LNCaP clone FGC (cell line): ENCODE measurements around the gene UBE2E2.
A peak's percentile ranks its signal among the peaks of the same experiment; 100 is the strongest.

Source experiments
- DNase-seq: peaks from one replicate; pipeline ENCODE4 v3.0.0-alpha.2; 2011; ENCODE audit warnings: low read depth
- H3K4me3 ChIP-seq: 2 replicates; pipeline ENCODE4 v1.5.1; 2011; ENCODE audit warnings: mild to moderate bottlenecking, low read depth, low read length, control low read depth
- CTCF ChIP-seq: IDR thresholded peaks from 2 replicates; pipeline ENCODE4 v1.5.1; 2012; ENCODE audit warnings: mild to moderate bottlenecking; ENCODE audit not compliant: control insufficient read depth, insufficient read depth; ENCODE audit errors: extremely low read depth

Gene UBE2E2

GRCh38 chr3:23501201-23501802 is 298.2 kb downstream of the UBE2E2 start:
- no peak for DNase-seq
- no peak for TF ChIP-seq CTCF
- no peak overlapping the region for H3K4me3 ChIP-seq

GRCh38 chr3:23508464-23508863 is 305.3 kb downstream of the UBE2E2 start:
- no peak for TF ChIP-seq CTCF
- no peak for DNase-seq
- no peak overlapping the region for H3K4me3 ChIP-seq

- no peak for TF ChIP-seq CTCF
- peak; percentile 17 for DNase-seq
- H3K4me3 ChIP-seq, result no peak overlapping the region
Observed at GRCh38 chr3:23518441-23518840, 315.3 kb downstream of the UBE2E2 start.

GRCh38 chr3:23519314-23520208 is 316.4 kb downstream of the UBE2E2 start:
- DNase-seq, result no peak
- no peak for TF ChIP-seq CTCF
- no peak overlapping the region for H3K4me3 ChIP-seq

- DNase-seq, result no peak
- H3K4me3 ChIP-seq, result no peak overlapping the region
- no peak for TF ChIP-seq CTCF
Observed at GRCh38 chr3:23527326-23527725, 324.2 kb downstream of the UBE2E2 start.

GRCh38 chr3:23533596-23533995 is 330.5 kb downstream of the UBE2E2 start:
- H3K4me3 ChIP-seq, result no peak overlapping the region
- TF ChIP-seq CTCF, result no peak
- DNase-seq, result no peak
